Measurements from ENCODE around the gene RIBC2. TPM values are rescaled to one million over a fixed set of nuclear protein-coding genes. Genes with fewer than 3 reads are reported as not detected.

The RIBC2 gene
- total RNA-seq, 1 experiment from 2014 or later, result 2.9 TPM

DNA sequence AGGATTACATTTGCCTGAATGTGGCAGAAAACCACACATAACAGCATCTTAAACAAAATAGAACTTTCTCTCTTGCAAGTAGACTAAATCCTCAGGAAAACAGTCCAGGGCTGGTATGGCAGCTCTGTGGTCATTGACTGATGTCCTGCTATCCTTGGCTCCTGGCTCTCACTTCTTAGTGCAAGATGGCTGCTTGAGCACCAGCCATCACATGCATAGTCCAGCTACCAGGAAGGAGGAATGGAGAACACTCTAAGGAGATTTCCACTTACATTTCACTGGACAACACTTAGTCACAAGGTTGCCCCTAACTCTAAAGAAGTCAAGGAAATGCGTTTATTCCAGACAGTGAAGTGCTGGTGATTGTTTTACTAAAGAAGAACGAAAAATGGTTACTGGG, 13.6 kb downstream of the RIBC2 start:
- no peak for ATAC-seq
- no peaks in the 10 kb centered on the region for H3K9me3 ChIP-seq (ENCODE audit: control insufficient read depth, insufficient read depth, low read depth, low read length)
- H3K27ac ChIP-seq (ENCODE audit: low read length), result no peak overlapping the region
- H3K4me1 ChIP-seq (ENCODE audit: control insufficient read depth, insufficient read depth, low read length), result no peaks in the 10 kb centered on the region
- CTCF ChIA-PET, result no interaction called here
- no peak overlapping the region for H3K4me3 ChIP-seq (ENCODE audit: low read depth in 2 of 2, low read length in 2 of 2)
- TF ChIP-seq TCF7L2 (IDR thresholded peaks at IDR 0.05; ENCODE audit: low read depth, low read length) (no peak), POLR2AphosphoS5 (IDR thresholded peaks at IDR 0.05; ENCODE audit: low read depth, low read length) (no peak)
- TF ChIP-seq, protein P1, sequence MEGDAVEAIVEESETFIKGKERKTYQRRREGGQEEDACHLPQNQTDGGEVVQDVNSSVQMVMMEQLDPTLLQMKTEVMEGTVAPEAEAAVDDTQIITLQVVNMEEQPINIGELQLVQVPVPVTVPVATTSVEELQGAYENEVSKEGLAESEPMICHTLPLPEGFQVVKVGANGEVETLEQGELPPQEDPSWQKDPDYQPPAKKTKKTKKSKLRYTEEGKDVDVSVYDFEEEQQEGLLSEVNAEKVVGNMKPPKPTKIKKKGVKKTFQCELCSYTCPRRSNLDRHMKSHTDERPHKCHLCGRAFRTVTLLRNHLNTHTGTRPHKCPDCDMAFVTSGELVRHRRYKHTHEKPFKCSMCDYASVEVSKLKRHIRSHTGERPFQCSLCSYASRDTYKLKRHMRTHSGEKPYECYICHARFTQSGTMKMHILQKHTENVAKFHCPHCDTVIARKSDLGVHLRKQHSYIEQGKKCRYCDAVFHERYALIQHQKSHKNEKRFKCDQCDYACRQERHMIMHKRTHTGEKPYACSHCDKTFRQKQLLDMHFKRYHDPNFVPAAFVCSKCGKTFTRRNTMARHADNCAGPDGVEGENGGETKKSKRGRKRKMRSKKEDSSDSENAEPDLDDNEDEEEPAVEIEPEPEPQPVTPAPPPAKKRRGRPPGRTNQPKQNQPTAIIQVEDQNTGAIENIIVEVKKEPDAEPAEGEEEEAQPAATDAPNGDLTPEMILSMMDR (IDR thresholded peaks at IDR 0.05), result no peak
- TF ChIP-seq, protein P2, sequence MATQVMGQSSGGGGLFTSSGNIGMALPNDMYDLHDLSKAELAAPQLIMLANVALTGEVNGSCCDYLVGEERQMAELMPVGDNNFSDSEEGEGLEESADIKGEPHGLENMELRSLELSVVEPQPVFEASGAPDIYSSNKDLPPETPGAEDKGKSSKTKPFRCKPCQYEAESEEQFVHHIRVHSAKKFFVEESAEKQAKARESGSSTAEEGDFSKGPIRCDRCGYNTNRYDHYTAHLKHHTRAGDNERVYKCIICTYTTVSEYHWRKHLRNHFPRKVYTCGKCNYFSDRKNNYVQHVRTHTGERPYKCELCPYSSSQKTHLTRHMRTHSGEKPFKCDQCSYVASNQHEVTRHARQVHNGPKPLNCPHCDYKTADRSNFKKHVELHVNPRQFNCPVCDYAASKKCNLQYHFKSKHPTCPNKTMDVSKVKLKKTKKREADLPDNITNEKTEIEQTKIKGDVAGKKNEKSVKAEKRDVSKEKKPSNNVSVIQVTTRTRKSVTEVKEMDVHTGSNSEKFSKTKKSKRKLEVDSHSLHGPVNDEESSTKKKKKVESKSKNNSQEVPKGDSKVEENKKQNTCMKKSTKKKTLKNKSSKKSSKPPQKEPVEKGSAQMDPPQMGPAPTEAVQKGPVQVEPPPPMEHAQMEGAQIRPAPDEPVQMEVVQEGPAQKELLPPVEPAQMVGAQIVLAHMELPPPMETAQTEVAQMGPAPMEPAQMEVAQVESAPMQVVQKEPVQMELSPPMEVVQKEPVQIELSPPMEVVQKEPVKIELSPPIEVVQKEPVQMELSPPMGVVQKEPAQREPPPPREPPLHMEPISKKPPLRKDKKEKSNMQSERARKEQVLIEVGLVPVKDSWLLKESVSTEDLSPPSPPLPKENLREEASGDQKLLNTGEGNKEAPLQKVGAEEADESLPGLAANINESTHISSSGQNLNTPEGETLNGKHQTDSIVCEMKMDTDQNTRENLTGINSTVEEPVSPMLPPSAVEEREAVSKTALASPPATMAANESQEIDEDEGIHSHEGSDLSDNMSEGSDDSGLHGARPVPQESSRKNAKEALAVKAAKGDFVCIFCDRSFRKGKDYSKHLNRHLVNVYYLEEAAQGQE (IDR thresholded peaks at IDR 0.05; ENCODE audit: insufficient read depth in 1 of 2, low read depth in 2 of 2, low read length in 1 of 2), result no peak
- in situ Hi-C loops (cut with HindIII; ENCODE audit: low pct_unique_long_range_greater_than_20kb, low sequenced_read_pairs) (no loop called here), intact Hi-C loops (cut with micrococcal nuclease; ENCODE audit: unreplicated experiment) (no loop called here)
- H3K36me3 ChIP-seq (ENCODE audit: control insufficient read depth, insufficient read depth, low read length), result no peaks in the 10 kb centered on the region
- DNase-seq (ENCODE audit: low read depth, low spot score), result no peak
- BruUV-seq (replicated peaks), result no TSS peak
- POLR2A ChIA-PET, result no interaction called here
- no peaks in the 10 kb centered on the region for H3K27me3 ChIP-seq (ENCODE audit: control insufficient read depth, insufficient read depth, low read length)

DNA sequence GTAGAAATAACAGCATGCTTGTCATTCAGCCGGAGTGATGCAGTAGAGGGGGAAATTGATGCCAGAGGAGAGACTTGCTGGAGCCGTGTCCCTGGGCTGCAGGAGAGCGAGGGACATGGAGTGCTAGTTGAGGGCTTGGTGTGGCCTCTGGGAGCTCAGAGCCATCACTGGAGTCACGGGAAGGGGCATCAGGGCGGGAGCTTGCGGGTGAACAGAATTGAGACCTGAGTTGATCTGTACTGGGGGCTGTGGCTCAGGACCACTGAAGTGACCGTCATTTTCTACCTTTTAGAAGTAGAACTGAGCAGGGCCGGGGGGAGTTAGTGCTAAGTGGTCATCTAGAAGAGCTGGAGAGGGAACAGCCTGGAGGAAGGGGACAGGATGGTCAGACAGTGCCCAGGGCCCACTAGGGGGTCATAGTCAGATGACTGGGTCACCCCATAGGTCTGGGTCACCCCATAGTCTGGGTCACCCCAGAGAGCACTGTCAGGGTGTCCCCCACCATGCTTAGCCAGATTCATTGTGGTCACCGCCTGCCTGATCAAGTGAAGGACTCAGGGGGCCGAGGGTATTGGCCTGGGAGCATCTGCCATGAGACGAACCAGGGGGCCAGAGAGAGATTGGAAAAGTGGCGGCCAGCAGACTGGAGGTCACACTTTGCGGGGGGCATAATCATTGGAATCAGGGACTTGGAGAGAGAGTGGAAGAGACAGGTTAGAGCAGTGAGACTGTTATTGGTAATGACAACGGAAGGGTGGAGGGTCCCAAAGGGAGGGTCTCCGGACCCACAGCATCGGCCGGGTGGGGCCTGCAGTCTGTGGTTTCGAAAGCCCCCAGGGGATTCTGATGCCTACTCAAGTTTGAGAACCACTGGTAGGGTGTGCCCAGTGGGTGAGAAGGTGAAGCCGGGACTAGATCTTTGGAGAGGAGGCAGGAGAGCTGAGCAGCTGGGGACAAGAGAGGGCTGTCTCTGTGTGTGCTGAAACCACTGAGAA, 15.2 kb downstream of the RIBC2 start:
- no TSS peak for BruUV-seq (replicated peaks)
- POLR2A ChIA-PET, result interaction anchor here (0.6 kb wide), 1 partner anchor 166 kb away, joined by 3 read pairs; no protein-coding TSS in a partner anchor
- no peak for ATAC-seq

More for the DNA sequence above, 15.2 kb downstream of the RIBC2 start:
- no peaks in the 10 kb centered on the region for H3K36me3 ChIP-seq (ENCODE audit: control insufficient read depth, insufficient read depth, low read length)
- no peaks in the 10 kb centered on the region for H3K4me1 ChIP-seq (ENCODE audit: control insufficient read depth, insufficient read depth, low read length)
- no peak overlapping the region for H3K4me3 ChIP-seq (ENCODE audit: low read depth in 2 of 2, low read length in 2 of 2)
- H3K27me3 ChIP-seq (ENCODE audit: control insufficient read depth, insufficient read depth, low read length), result no peaks in the 10 kb centered on the region
- H3K9me3 ChIP-seq (ENCODE audit: control insufficient read depth, insufficient read depth, low read depth, low read length), result no peaks in the 10 kb centered on the region
- H3K27ac ChIP-seq (ENCODE audit: low read length), result no peak overlapping the region
- TF ChIP-seq, protein P2 (IDR thresholded peaks at IDR 0.05; ENCODE audit: insufficient read depth in 1 of 2, low read depth in 2 of 2, low read length in 1 of 2), result no peak
- no peak for TF ChIP-seq SIN3A (IDR thresholded peaks at IDR 0.05; ENCODE audit: borderline replicate concordance, insufficient read depth, low read depth, low read length)
- TF ChIP-seq TCF7L2 (IDR thresholded peaks at IDR 0.05; ENCODE audit: low read depth, low read length), result no peak
- TF ChIP-seq POLR2AphosphoS5 (IDR thresholded peaks at IDR 0.05; ENCODE audit: low read depth, low read length), result no peak
- TF ChIP-seq, protein P1 (IDR thresholded peaks at IDR 0.05), result no peak
- in situ Hi-C loops (cut with HindIII; ENCODE audit: low pct_unique_long_range_greater_than_20kb, low sequenced_read_pairs), result no loop called here
- intact Hi-C loops (cut with micrococcal nuclease; ENCODE audit: unreplicated experiment), result no loop called here
- CTCF ChIA-PET, result no interaction called here
- no peak for DNase-seq (ENCODE audit: low read depth, low spot score)

Data from Panc1 (cell line).